Adipose tissue (tissue), 3 donors: Measurements from ENCODE around the gene MTHFD2L. TPM values are rescaled to one million over a fixed set of nuclear protein-coding genes. Genes with fewer than 3 reads are reported as not detected.

Experiments used
- H3K27ac ChIP-seq: one replicate; pipeline ENCODE4 v1.5.1; 2013; ENCODE audit warnings: low read depth, low read length
- WGBS, 3 donors: extraction: QIAGEN DNeasy Blood & Tissue Kit; methylation state at CpG; one replicate each; pipeline ENCODE4 v1.1.7; 2013; 5-methylcytosine and 5-hydroxymethylcytosine counted together
- polyA plus RNA-seq, 3 donors: library from polyadenylated mRNA; stranded (reverse); fragments of 200-250 nt; gene quantifications; one replicate each; pipeline ENCODE4 v1.2.3, GENCODE V29; 2013
- donor health status: healthy with polysubstance abuse.
- donor health status: Bipolar disorder and iron deficiency.
- donor health status: healthy.

The MTHFD2L gene
- polyA plus RNA-seq, 3 donors, result 4.5 to 7.8 (median 5.1) TPM

DNA sequence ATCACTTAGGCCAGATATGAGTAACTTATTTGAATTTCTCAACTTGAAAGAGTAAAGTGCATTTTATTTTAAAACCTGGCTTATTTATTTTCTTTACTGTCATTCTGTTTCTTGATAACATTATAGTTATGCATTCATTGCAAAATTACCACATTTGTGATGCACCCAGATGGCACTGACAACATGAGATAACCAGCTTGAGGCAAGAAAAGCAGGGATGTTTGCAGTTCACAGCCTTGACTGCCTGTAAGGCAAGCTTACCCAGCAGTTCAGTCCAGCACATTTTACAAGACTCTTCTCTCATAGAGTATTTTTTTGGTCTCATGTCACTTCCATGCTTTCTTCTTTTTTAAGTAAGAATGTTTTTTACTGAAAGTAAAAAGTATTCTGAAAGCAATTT is 125.0 kb downstream of the MTHFD2L start:
- no peak overlapping the region for H3K27ac ChIP-seq

DNA sequence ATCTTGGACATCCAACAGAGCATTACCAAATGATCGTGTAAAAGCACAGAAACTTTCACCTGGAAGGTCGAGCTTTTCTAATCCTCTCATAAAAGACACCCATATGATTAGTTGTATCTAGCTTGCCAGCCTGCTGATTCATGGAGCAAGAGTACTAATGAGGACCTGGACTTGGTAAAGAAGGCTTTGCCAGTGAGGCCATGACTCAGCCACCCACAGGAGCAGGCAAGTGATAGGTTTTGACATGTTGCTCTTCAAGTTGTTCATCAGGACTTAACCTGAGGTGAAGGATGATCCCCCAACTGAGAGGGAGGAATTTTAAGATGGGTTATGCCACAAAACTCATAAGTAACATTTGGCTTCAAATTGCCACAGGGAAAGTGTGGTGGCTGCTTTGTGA is 125.7 kb downstream of the MTHFD2L start:
- no peak overlapping the region for H3K27ac ChIP-seq
- WGBS, 3 donors, result 92% methylated on average over 2 of the region's 2 CpGs

DNA sequence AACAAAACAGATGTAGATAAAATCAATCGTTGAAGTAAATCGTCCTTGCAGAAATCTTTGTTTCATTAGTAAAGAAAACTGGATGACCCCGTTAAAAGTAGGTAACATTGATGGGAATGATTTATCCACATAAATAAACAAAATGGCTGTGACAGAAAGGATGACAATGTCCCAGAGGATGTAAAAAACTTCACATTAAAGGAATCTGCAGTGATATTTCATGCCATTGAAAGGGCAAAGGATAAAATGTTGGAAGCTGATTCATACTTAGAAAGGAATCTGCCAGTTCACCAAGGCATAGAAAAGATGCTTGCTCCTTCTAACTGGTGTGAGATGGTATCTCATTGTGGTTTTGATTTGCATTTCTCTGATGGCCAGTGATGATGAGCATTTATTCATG is 126.1 kb downstream of the MTHFD2L start:
- WGBS, 3 donors, result 36 to 86% (median 71%) methylated on average over 3 of the region's 3 CpGs
- H3K27ac ChIP-seq, result no peak overlapping the region

DNA sequence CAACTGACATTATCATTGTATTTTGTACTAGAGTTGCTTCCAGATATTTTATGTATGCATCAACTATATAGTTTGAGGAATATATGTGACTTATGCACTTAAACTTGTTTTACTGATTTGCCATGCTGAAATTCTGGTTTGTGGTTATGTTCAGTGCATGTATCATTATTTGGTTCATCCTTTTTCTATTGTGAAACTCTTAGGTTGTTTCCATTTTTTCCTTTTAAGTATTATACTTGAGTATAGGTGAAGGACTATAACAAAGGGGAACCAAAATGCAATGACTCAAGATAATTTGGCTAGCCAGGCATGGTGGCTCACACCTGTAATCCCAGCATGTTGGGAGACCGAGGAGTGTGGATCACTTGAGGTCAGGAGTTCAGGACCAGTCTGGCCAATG is 129.2 kb downstream of the MTHFD2L start:
- WGBS, 3 donors, result 92 to 97% (median 93%) methylated on average over 1 of the region's 1 CpG

DNA sequence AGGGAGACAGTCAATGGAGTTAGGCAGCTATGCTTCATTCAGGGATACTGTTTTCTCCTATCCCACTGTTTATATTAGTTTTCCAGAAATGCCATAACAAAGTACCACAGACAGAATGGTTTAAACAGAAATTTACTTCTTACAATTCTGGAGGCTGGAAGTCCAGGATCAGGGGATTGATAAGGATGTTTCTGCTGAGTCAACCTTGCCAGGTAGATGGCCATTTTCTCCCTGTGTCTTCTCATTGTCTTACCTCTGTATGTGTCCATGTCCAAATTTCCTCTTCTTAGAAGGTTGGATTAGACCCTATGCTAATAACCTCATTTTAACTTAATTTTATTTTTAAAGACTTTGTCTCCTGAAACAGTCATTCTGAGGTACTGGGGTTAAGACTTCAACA is 129.9 kb downstream of the MTHFD2L start:
- H3K27ac ChIP-seq, result no peak overlapping the region

More for the DNA sequence above, 129.2 kb downstream of the MTHFD2L start:
- H3K27ac ChIP-seq, result no peak overlapping the region

DNA sequence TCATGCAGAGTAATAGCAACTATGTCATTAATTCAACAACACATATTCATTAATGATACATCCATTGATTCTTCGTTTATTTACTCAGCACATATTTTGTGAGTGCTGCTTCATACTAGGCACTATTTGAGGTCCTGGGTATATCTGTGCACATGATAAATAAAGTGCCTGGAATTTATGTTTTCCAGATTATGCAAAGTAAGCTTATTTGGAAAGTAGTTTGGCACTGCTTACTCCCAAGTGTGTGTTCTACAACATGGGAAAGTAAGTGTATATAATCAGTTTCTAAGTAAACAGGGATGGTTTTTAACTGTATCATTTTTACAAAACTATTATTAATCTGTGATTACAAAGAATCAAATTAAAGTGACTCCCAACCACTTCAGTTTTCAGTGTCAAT is 133.6 kb downstream of the MTHFD2L start:
- 75 to 83% (median 80%) methylated on average over 1 of the region's 1 CpG for WGBS, 3 donors

DNA sequence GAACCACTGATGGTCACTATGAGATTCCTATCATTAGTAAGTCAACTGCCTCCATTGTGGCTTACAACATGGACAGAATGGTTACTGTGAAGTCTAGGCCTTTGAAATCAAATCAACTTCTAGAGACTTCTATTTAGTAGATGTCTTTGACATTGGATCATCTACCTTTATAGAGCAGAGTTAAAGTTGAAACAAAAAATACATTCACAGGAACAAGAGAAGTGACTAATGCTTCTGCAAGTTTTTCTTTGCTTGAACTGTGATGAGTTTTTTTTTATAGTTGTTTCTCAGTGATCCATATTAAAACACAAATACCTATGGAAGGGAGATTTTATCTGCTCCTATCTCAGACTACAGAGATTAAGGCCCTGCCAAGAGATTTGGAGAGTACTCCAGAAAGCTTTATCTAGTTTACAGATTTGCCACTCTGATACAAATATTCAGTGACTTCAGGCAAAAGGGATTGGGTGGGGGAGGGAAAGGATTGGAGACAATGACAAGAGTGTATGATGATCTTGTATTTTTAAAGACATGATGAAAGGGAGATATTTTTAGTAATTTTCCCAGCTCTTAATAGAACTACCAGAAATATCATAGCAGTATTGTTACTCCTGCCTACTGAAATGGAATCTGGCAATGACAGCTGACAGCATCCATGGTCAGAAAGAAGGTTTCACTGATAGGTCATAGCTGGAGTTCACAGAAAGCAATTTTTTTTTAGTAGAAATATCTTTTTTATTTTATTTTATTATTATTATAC is 134.4 kb downstream of the MTHFD2L start:
- H3K27ac ChIP-seq, result no peak overlapping the region

More for the DNA sequence above, 133.6 kb downstream of the MTHFD2L start:
- no peak overlapping the region for H3K27ac ChIP-seq

DNA sequence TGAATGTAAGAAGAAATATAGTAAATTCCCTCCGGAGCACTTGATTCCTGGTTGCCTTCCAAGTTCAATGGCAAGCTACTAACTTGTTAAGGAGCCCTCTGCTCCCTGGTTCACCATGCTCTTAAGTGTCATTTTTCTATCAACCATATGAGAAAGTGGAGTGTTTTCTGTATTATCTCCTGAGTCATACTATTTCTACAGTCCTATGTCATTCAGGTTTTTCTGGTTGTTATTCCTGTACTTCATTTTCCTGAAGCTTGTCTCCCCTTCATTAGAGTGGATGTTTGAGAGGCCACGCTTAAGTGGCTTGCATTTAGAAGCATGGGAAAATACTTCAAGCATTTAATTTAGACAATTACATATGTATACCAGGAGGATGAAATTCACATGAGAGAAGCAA is 135.6 kb downstream of the MTHFD2L start:
- 78 to 90% (median 86%) methylated on average over 2 of the region's 2 CpGs for WGBS, 3 donors
- no peak overlapping the region for H3K27ac ChIP-seq

DNA sequence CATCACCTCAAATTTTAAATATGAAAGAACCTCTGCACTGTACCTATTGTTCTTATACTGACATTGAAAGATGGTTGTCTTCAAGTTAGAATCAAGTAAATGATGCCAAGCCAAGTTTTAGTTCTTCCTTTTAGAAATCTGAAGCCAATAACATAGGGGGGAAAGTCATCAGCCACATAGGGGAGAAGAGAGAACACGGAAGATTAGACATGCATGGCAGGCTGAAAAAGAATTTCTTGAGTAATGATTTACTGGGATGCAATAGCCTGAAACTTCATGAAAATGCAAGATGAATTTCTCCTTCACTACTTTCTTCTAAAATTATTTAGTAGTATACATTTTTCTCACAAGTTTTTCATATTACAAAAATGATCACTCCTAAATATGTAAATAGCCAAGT is 136.8 kb downstream of the MTHFD2L start:
- 91 to 95% (median 92%) methylated on average over 1 of the region's 1 CpG for WGBS, 3 donors
- H3K27ac ChIP-seq, result no peak overlapping the region

DNA sequence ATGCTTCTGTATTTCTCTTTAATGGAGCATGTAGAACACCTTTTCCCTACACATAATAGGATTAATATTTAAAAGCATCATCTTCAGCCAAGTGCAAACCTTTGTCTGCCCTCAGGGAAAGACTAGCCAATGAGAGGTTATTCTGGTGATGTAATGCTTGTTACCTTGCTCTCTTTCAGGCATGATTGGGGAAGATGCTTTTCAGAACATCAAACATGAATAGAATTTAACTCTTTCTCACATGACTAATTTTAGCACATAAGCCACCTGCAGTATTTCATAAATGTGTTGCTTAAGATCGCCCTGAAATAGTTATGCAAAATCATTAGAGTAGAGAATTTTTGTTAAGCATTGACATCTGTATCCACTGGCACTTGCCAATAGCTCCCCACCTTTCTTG is 139.6 kb downstream of the MTHFD2L start:
- H3K27ac ChIP-seq, result no peak overlapping the region
- 80 to 86% (median 84%) methylated on average over 1 of the region's 1 CpG for WGBS, 3 donors

DNA sequence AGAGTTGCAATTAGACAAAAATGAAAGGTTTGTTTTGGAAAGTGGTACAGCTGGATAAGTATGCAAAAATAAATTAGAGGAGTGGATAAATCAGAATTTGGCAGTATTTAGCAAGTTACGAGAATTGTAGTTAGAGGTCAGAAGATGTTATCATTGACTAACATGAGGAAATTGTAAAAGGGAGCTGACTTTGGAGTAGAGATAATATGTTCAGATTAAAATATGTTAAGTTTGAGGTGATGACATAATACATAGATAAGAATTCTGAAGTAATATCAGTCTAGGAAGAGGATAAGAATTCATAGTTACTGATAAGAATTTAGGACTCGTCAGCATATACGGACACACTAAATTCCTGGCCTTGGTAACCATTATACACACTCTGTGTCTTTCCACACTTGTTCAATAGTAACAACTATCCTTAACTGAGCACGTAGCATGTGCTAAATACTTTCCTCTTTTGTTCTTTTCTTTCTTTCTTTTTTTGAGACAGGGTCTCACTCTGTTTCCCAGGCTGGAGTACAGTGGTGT is 146.2 kb downstream of the MTHFD2L start:
- 75 to 80% (median 78%) methylated on average over 4 of the region's 4 CpGs for WGBS, 3 donors
- H3K27ac ChIP-seq, result no peak overlapping the region

DNA sequence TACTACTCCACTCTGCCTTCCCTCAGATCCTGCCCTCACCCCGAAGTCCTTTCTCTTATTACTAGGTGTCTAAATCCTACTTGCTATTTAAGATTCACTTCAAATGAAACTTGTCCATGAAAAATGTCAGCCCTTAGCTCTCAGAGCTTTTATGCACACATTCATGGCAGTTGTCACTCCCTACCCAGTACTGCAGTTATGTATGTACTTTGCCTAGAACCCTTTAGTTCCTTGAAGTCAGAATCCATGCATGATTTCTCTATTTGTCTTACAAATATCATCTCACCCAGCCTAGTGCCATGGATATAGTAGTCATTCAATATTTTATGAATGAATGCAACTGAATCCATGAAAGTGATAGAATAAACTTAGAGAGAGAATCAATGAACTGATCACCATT is 147.1 kb downstream of the MTHFD2L start:
- 93 to 100% (median 95%) methylated on average over 1 of the region's 1 CpG for WGBS, 3 donors
- H3K27ac ChIP-seq, result no peak overlapping the region

DNA sequence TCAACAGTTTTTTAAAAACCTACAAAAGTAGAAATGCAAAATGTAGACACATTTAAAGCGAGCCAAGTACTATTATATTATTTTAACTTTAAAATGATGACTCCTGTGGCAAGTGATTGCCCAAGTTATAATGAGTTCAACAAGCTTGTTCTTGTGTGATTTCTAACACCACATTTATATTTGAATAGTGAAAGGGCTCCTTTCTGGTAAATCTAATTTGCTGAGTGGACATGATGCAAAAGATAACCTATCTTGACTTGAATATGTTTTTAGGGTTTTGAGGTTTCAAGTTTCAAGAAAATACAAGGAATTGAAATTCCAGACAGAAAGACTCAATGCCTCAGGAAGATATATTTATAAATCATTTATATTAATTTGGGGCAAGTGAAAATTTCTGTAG is 149.3 kb downstream of the MTHFD2L start:
- WGBS, 3 donors, result 95 to 98% (median 98%) methylated on average over 1 of the region's 1 CpG
- no peak overlapping the region for H3K27ac ChIP-seq

DNA sequence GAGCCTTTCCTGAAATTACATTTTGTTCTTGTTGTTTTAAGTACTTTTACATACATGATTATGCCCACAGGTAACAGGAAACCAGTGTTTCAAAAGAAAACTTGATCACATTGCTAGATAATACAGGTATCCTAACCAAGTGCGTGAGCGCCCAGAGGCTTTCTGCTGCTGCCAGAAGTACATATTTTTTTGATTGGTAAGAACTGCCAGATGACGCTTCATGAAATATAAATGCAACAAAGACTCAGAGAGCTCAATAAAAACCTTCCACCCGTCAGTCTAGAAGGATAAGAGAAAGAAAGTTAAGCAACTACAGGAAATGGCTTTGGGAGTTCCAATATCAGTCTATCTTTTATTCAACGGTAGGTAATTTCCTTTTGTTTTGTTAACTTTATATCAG is 150.3 kb downstream of the MTHFD2L start, which contains the start of gene EPGN:
Gene EPGN, plus strand, starts transcription at position 256 of the 400 bp plus-strand sequence. Its CDS starts 64 bp downstream, at position 320.
- WGBS, 3 donors, result 55 to 64% (median 60%) methylated on average over 5 of the region's 5 CpGs

DNA sequence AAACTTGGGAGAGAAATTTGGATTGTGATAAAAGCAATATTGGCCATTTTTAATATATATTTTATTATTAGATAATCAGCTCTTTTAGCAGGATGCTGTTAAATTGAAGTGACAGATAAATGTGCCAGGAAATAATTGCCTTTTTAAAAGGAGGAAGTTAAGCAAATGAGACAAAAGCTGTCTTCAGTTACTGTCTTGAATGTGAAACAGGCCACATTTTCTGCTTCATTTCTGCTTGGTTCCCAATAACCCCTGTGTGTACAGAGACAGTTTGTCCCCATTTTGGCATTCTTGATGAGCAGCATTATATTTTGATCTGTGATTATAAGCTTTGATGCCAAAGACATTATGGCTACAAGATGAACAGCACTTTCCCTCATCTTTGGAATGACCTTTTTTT is 151.3 kb downstream of the MTHFD2L start:
- no peak overlapping the region for H3K27ac ChIP-seq

More for the DNA sequence above, 150.3 kb downstream of the MTHFD2L start, which contains the start of gene EPGN:
- no peak within 1 kb of the TSS for H3K27ac ChIP-seq

DNA sequence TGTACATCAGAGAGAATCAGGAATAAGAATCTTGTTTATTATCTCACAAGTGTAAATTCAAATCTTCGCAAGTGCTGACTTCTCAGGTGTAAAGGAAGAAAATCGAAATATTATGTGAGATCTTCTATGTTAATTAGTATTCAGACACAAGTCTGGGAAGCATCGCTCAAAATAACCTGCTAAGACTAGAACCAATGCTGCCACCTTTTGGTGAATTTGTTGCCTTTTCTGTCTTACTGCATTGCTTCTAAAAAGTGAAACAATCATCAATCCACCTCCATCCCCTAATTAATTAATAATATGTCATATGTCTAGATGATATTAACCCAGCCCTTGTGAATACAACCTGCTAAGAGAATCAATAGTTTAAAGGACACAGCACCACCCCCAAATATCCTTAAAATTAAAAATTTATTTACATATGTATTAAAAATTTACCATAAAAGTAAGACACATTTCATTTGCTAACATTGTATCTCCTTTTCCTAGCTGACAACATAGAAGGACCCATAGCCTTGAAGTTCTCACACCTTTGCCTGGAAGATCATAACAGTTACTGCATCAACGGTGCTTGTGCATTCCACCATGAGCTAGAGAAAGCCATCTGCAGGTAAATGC is 153.9 kb downstream of the MTHFD2L start:
- no peak overlapping the region for H3K27ac ChIP-seq
- 24 to 37% (median 32%) methylated on average over 4 of the region's 4 CpGs for WGBS, 3 donors

DNA sequence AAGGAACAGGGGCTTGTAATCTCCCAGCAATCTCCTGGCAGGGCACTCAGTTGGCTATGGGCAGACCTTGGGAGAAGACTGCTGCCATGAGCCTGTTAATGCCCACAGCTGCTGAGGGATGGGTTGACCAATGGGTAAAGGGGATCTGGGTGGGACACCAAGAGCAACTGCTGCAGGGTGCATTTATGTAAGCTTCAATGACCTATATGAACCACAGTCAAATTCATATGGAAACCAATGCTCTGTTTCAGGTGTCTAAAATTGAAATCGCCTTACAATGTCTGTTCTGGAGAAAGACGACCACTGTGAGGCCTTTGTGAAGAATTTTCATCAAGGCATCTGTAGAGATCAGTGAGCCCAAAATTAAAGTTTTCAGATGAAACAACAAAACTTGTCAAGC is 156.4 kb downstream of the MTHFD2L start:
- WGBS, 3 donors, result 96 to 98% (median 96%) methylated on average over 2 of the region's 2 CpGs
- no peak overlapping the region for H3K27ac ChIP-seq

DNA sequence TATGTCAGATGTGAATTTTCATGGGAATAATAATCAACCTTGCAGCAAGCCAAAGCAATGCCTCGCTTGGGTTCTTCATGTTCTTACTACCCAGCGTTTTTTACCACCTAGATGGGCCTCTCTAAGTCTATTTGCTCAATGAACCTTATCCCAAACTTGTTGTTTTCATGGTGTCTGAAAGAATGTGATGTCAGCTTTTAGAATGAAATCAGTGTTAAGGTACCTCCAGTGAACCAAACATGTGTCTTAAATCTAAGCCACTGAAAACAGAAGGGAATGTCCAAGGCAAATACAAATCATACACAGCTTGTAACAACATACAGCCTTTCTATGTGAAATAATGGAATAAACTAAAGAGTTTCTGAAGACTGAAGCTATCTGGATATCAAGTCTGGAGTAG is 157.0 kb downstream of the MTHFD2L start:
- WGBS, 3 donors, result 60 to 84% (median 80%) methylated on average over 2 of the region's 2 CpGs
- no peak overlapping the region for H3K27ac ChIP-seq

DNA sequence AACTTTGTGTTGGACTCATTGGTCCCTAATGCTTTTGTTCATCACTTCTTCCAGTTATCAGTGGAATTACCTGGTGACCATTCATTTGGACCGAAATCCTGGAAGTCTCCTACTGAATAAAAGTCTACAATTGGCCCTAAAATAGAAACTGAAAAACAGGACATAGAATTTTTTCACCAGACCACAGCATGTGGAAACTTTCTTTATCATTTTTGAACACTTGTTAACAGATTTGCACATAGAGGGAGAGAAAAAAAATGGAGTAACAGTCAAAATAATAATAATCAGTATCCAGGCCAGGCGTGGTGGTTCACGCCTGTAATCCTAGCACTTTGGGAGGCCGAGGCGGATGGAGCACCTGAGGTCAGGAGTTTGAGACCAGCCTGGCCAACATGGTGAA is 157.5 kb downstream of the MTHFD2L start:
- WGBS, 3 donors, result 72 to 87% (median 76%) methylated on average over 5 of the region's 5 CpGs
- H3K27ac ChIP-seq, result no peak overlapping the region

DNA sequence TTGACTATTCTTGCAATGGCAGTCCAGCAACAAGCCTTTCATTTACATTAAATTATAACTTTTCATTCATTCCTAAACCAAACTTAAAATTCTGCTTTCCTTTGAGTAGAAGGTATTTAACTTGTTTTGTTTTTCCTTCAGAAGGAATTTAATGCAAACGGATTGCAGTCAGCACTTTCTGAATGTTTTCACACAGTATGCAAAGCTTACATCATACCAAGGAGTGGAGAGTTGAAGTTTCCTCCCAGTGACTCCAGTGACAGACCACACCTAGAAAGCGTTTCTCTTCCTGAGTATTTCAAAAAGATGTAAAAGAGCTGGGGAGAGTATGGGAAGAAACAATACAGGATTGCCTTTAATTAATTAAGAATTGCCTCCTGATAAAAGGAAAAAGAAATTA is 158.5 kb downstream of the MTHFD2L start:
- H3K27ac ChIP-seq, result no peak overlapping the region
- 18 to 59% (median 22%) methylated on average over 2 of the region's 2 CpGs for WGBS, 3 donors
